Measurements from ENCODE around the gene SLC25A21.
"Not testable (repeated sequence)": the region's sequence is repeated elsewhere in the genome, so short reads cannot be mapped to it uniquely, and the experiment has no call there.

SLC25A21 gene

DNA sequence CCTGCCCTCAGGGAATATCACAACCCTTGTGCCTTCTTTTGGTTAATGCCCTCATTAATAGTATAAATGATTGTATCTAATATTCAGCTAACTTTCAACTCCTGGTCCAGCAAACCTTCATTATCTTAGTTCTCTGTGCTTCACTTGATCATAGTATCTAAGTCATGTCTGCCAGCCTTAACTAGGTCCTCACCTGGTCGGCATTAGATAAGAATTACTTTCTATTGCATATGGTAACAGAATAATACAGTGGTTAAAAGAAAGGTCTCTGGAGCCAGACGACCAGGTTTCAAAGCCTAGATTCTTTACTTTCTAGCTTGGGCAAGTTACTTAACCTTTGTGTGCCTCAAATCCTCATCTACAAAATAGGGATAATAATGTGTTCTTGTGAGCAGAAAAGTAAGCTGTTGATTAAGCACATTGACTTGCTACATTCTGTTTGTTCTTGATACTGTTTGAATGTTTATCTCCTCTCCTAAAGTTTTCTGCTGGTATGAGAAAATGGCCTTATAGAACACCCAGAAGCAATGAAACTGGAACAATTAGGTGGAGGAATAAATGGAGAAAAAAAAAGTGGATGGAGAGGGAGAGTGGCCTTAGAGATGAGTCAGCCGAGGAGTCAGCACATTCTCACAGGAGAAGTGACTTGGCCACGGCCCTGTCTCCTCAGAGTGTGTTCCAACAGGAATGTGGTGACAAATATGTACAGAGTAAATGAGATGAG, 176.1 kb downstream of the SLC25A21 start:
- no peak for DNase-seq (ENCODE audit: low read depth in 2 of 2, low spot score in 1 of 2)

GRCh38 chr14:36989806-36990205, 182.6 kb downstream of the SLC25A21 start:
- no peak for DNase-seq (ENCODE audit: low read depth in 2 of 2, low spot score in 1 of 2)

DNA sequence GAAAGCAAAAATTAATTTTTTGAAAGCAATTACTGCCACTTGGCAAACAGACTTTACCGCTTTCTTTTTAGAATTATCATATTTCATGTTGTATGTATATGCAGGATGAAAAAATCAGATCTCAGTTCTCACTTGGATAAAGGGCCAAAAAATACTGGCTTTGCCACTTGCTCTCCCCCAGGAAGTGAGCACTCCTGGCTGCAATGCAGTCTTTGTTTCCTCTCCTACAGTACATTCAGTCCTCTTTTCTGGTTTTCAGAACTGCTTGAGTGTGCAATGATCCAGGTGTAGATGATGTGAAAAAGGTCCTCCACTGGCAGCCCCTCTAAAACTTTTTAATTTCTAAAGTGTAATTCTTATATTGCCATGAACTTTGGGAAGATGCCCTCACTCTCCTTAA, 183.4 kb downstream of the SLC25A21 start:
- DNase-seq (ENCODE audit: low read depth in 2 of 2, low spot score in 1 of 2): no peak

GRCh38 chr14:36988568-36988967, 183.8 kb downstream of the SLC25A21 start:
- DNase-seq (ENCODE audit: low read depth in 2 of 2, low spot score in 1 of 2): no peak

DNA sequence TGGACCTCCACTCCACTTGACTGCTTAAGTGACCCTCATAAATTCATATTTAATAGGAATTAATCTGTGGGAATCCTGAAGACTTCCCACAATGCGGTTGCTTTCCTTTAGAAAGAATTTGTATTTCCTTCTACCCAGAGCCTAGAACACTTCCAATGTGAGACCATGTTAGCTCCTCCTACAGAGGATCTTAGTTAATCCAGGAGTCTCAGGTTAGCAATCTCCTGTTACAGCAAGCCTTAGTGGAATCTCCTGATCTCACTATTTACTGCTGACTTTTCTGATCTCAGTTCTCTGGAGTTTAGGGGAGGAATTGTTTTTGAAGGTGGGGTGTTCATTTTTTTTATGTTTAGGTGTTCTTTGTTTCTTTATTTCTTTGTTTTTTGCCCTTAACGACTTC, 186.0 kb downstream of the SLC25A21 start:
- DNase-seq (ENCODE audit: low read depth in 2 of 2, low spot score in 1 of 2): no peak

GRCh38 chr14:36981832-36982529, 190.4 kb downstream of the SLC25A21 start:
- no peak for DNase-seq (ENCODE audit: low read depth in 2 of 2, low spot score in 1 of 2)

DNA sequence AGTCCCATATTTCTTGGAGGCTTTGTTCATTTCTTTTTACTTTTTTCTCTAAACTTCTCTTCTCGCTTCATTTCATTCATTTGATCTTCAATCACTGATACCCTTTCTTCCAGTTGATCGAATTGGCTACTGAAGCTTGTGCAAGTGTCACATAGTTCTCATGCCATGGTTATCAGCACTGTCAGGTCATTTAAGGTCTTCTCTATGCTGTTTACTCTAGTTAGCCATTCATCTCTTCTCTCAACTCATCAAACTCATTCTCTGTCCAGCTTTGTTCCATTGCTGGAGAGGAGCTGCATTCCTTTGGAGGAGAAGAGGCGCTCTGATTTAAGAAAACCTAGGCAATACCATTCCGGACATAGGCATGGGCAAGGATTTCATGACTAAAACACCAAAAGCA, 192.0 kb downstream of the SLC25A21 start:
- DNase-seq (ENCODE audit: low read depth in 2 of 2, low spot score in 1 of 2): not testable (repeated sequence)

DNA sequence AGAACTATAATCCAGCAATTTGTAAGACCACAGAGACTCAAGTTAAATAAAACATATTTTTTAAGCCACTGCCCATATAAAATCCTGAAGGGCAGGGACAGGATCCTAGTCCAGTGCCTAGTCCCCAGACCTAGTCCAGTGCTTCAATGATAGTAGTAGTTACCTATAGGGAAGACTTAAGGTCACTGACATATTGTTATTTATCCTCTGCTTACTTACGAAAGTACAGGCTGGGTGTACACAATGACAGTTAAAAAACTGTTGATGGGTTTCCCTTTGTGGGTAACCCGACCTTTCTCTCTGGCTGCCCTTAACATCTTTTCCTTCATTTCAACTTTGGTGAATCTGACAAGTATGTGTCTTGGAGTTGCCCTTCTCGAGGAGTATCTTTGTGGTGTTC, 192.5 kb downstream of the SLC25A21 start:
- no peak for DNase-seq (ENCODE audit: low read depth in 2 of 2, low spot score in 1 of 2)

- no peak for DNase-seq (ENCODE audit: low read depth in 2 of 2, low spot score in 1 of 2)
Observed at GRCh38 chr14:36976571-36977023, 195.8 kb downstream of the SLC25A21 start.

DNA sequence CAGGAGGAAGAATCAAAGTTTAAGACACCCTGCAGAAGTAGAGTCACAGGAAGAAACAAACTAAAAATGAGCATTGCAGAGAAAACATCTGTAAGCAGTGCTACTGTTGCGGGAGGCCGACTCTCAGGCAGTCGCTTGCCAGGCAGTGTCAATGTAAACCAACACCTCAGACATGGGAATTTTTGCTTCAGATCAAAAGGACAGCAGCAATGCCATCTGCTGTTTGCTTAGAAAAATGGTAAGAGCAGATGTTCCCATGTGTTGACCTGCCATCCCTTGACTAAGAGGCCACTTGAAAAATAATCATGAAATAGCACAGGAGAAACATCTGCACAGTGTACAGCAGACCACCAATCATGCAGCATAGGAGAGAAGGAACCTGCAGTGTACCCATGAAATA, 196.6 kb downstream of the SLC25A21 start:
- no peak for DNase-seq (ENCODE audit: low read depth in 2 of 2, low spot score in 1 of 2)

GRCh38 chr14:36974985-36975384, 197.4 kb downstream of the SLC25A21 start:
- no peak for DNase-seq (ENCODE audit: low read depth in 2 of 2, low spot score in 1 of 2)

DNA sequence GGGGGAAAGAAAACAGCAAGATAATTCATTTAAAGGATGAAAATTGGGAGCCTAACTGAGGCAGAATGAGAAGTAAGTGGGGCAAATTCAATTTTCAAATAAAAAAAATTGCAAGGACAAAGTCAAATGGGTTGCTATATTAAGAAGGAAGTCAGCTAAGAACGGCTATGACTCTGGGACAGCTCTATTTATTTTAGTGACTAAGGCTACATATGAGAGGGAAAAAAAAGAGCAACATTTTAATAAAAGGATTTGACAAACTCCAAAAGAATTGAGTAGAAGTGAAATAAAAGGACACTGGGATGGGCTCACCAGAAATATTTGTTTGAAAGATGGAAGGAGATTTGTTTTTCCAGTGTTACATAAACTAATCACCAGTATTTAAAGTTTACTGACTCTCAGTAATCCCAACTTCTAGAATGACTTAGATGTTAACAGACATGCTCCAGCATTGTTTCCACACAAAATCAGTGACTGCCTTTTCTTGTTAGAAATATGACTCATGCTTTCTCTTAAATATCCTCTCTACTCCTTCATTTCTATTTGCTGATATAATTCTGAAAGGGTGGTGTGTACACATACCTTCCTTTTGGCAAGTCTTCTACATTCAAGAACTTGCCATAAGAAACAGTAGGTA, 198.5 kb downstream of the SLC25A21 start:
- DNase-seq (ENCODE audit: low read depth in 2 of 2, low spot score in 1 of 2): no peak

GRCh38 chr14:36971263-36971855, 201.0 kb downstream of the SLC25A21 start:
- no peak for DNase-seq (ENCODE audit: low read depth in 2 of 2, low spot score in 1 of 2)

GRCh38 chr14:36967892-36968555, 204.4 kb downstream of the SLC25A21 start:
- no peak for DNase-seq (ENCODE audit: low read depth in 2 of 2, low spot score in 1 of 2)

DNA sequence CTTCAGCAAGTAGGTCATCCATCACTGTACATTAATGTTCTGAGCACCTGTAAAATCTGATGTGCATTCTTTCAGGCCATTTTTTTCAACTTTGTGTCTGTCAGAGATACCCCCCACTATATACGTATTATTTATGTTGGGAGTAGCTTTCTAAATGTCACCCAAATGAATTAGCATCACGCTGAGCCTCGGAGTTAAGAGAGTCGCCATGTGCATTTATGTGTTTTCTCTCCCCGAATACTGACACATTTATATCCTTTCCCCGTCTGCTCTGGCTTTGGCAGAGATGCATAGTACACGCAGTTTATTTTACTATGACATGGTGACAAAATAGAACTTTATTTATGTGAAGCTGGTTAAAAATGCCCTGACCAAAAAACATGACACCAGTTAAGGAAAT, 216.4 kb downstream of the SLC25A21 start:
- DNase-seq (ENCODE audit: low read depth in 2 of 2, low spot score in 1 of 2): no peak

DNA sequence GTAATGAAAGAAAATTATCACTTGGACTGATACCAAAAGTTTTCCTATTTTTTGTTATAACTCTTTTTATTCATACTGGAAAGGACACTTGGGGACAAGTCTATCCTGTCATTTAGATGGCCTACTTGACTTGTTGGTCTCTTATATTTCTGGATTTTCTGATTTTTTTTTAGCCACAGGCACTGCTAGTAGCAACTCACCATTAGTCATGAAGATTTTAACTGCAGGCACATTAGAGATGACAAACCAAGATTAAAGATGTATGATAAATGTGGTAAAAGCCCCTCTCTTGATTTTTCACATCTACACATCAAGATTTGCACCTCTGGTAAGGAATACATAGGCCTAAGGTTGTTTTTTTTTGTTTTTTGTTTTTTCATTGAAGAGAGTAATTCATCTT, 217.0 kb downstream of the SLC25A21 start:
- DNase-seq (ENCODE audit: low read depth in 2 of 2, low spot score in 1 of 2): no peak

DNA sequence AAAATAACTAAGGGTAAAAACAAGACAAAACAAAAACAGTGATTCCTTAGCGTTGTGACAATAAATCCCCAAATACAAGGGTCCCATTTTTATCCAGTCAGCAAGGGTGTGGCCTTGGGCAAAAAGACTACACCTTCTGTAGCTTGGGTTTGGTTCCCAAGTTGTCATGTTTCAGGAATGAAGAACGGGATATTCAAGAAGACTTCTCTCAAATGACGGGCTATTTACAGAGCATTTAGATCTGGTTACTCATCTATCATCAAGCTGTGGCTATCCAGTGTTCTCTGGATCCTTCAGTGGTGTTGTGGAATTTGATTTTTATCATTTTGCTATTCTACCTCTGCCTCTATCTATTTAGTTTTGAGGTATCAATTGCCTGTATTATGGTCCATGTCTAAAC, 219.7 kb downstream of the SLC25A21 start:
- no peak for DNase-seq (ENCODE audit: low read depth in 2 of 2, low spot score in 1 of 2)

DNA sequence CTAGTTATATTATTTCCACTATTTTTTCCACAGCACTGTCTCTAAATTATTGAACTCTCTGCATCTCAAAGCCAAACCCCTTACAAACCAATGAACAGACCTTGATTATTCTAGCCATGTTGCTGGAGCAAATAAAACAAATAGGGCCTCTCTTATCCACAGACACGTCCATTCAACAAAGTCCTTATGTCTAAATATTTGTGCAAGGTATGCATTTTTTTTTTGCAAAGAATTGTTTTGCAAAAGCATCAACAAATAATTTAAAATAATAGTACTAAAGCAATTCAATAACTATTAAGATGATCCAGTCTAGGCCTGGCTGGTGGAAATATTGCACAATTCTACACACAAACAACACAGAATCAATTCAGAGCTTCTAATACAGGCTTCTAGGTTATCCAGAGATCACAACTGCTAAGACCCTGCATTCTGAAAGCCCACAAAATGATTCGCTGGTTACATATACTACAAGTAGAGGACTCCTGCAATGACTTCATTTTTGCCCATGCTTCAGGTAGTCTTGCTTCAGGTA, 221.0 kb downstream of the SLC25A21 start:
- DNase-seq (ENCODE audit: low read depth in 2 of 2, low spot score in 1 of 2): no peak

GRCh38 chr14:36950812-36951211, 221.6 kb downstream of the SLC25A21 start:
- no peak for DNase-seq (ENCODE audit: low read depth in 2 of 2, low spot score in 1 of 2)

- no peak for DNase-seq (ENCODE audit: low read depth in 2 of 2, low spot score in 1 of 2)
Observed at GRCh38 chr14:36949371-36949770, 223.0 kb downstream of the SLC25A21 start.
